ENCODE measurements around the gene TMEM253. TPM values are rescaled to one million over a fixed set of nuclear protein-coding genes. Genes with fewer than 3 reads are reported as not detected.
A peak's percentile ranks its signal among the peaks of the same experiment; 100 is the strongest.

Gene TMEM253
- total RNA-seq, 1 experiment from 2014 or later = 0.98 TPM

DNA sequence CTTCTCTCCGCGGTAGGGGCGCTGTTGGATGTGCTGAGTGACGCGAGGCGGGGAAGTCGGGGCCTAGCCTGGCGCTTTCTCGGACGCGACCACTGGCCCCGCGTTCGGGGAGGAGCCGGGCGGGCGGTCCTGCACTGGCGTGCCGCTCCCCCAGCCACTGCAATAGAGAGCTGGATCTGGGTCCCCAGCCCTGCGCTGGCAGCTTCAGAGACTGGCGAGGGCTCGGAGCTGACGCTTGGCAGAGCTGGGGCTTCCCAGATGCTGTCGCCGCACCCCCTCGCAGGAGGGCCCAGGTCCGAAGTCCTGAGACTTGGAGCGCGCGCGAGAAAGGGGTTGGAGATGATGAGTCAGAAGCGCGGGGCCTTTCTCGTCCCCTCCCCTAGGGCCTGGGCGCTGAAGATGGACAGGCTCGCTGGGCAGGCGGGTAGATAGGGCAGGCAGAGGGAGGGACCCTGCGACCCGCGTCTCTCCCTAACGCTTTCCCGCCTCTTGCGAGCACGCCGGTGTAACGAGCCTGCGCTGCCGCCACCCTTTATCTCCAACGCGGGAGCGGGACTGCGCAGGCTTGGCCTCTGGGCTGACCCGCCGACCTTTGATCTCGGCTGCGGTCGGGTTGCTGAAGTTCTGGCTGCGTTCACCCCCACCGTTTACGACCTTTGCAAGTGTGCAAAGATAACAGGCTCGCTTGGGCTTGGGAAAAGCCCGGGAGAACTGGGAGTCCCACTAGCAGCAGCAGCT is 3.0 kb downstream of the TMEM253 start:
- BruUV-seq (replicated peaks) = no TSS peak

DNA sequence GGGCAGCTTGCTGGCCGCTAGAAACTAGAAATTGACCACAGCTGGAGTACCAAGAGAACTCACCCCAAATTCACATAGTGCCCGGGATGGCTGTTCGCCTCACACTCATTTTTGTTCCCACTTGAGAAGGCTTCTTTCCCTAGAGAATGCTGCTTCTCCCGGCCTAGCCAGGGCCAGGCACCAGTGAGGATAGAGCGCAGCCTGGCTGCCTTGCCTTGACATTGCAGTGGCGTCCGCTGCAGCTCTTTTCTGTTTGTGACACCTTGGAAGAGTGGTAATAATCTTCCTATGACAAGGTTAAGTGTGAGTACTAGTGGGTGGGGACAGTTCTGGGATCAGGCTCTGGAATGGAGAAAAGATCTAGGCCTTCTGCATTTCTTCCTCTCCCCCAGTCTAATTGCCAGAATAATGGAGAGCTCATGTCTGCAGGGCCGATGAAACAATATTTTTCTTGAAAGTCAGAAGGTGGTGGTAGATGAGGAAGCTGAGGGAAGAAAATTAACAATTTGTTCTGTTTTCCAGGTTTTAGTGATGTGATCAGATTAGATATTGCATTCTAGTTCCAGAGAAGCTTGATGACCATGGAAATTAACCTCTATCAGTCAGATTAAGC is 3.7 kb downstream of the TMEM253 start:
- intact Hi-C loops (cut with micrococcal nuclease; ENCODE audit: unreplicated experiment) = loop anchor here (1.0 kb wide), 5 partner anchors 8 to 90 kb away; no protein-coding TSS in a partner anchor
- H3K36me3 ChIP-seq (ENCODE audit: control insufficient read depth, insufficient read depth, low read length) = no peaks in the 10 kb centered on the region
- BruUV-seq (replicated peaks) = TSS peak; percentile 85
- DNase-seq = peak; percentile 80 to 81
- no peaks in the 10 kb centered on the region for H3K9me3 Mint-ChIP-seq (ENCODE audit: unreplicated experiment)
- peaks cover 17% of the 10 kb centered on the region for H3K36me3 Mint-ChIP-seq (ENCODE audit: insufficient read depth, unreplicated experiment)
- H3K4me1 ChIP-seq = peaks cover 41% of the 10 kb centered on the region
- H3K4me1 Mint-ChIP-seq (ENCODE audit: low read depth, unreplicated experiment) = peaks cover 32% of the 10 kb centered on the region
- no peaks in the 10 kb centered on the region for H3K27me3 Mint-ChIP-seq (ENCODE audit: insufficient read depth, unreplicated experiment)
- ChIA-PET POLR2A (interaction anchor here (1.0 to 1.5 kb wide), 3 partner anchors 12 to 36 kb away, joined by 4 to 7 read pairs (median 6); partner anchors contain the start of gene ARHGEF40), CTCF (interaction anchor here (0.7 to 3.2 kb wide), 13 partner anchors 9 to 453 kb away, joined by 3 to 127 read pairs (median 4); partner anchors contain the start of gene ARHGEF40)
- peak overlapping the region; percentile 87 for H3K4me3 Mint-ChIP-seq (ENCODE audit: unreplicated experiment)
- TF ChIP-seq, protein P1, sequence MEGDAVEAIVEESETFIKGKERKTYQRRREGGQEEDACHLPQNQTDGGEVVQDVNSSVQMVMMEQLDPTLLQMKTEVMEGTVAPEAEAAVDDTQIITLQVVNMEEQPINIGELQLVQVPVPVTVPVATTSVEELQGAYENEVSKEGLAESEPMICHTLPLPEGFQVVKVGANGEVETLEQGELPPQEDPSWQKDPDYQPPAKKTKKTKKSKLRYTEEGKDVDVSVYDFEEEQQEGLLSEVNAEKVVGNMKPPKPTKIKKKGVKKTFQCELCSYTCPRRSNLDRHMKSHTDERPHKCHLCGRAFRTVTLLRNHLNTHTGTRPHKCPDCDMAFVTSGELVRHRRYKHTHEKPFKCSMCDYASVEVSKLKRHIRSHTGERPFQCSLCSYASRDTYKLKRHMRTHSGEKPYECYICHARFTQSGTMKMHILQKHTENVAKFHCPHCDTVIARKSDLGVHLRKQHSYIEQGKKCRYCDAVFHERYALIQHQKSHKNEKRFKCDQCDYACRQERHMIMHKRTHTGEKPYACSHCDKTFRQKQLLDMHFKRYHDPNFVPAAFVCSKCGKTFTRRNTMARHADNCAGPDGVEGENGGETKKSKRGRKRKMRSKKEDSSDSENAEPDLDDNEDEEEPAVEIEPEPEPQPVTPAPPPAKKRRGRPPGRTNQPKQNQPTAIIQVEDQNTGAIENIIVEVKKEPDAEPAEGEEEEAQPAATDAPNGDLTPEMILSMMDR (IDR thresholded peaks at IDR 0.05; ENCODE audit: insufficient read depth in 1 of 2, low read depth in 1 of 2, low read length in 1 of 2, severe bottlenecking in 1 of 2, unreplicated experiment in 1 of 2) = peak; percentile 80 to 91
- peak overlapping the region; percentile 85 for H3K27ac Mint-ChIP-seq (ENCODE audit: unreplicated experiment)
- H3K27me3 ChIP-seq (replicated peaks; ENCODE audit: control insufficient read depth, insufficient read depth, low read length) = no peaks in the 10 kb centered on the region
- H3K9me3 ChIP-seq = no peaks in the 10 kb centered on the region
- H3K4me3 ChIP-seq (ENCODE audit: low read depth, low read length) = peak overlapping the region; percentile 72

More for the DNA sequence above, 3.0 kb downstream of the TMEM253 start:
- H3K9me3 Mint-ChIP-seq (ENCODE audit: unreplicated experiment) = no peaks in the 10 kb centered on the region
- peaks cover 46% of the 10 kb centered on the region for H3K4me1 ChIP-seq
- H3K27me3 ChIP-seq (replicated peaks; ENCODE audit: control insufficient read depth, insufficient read depth, low read length) = no peaks in the 10 kb centered on the region
- H3K36me3 ChIP-seq (ENCODE audit: control insufficient read depth, insufficient read depth, low read length) = no peaks in the 10 kb centered on the region
- DNase-seq = peak; percentile 95 to 97
- TF ChIP-seq, protein P1 (IDR thresholded peaks at IDR 0.05; ENCODE audit: insufficient read depth in 1 of 2, low read depth in 1 of 2, low read length in 1 of 2, severe bottlenecking in 1 of 2, unreplicated experiment in 1 of 2) = peak; percentile 59 to 85
- intact Hi-C loops (cut with micrococcal nuclease; ENCODE audit: unreplicated experiment) = loop anchor here (1.0 kb wide), 5 partner anchors 8 to 90 kb away; no protein-coding TSS in a partner anchor
- peak overlapping the region; percentile 72 for H3K4me3 ChIP-seq (ENCODE audit: low read depth, low read length)
- H3K27me3 Mint-ChIP-seq (ENCODE audit: insufficient read depth, unreplicated experiment) = no peaks in the 10 kb centered on the region
- peak overlapping the region; percentile 87 for H3K4me3 Mint-ChIP-seq (ENCODE audit: unreplicated experiment)
- no peaks in the 10 kb centered on the region for H3K9me3 ChIP-seq
- peak overlapping the region; percentile 85 for H3K27ac Mint-ChIP-seq (ENCODE audit: unreplicated experiment)
- CTCF ChIA-PET = interaction anchor here (0.5 to 3.2 kb wide), 12 partner anchors 11 to 129 kb away, joined by 3 to 127 read pairs (median 4); partner anchors contain the start of gene ARHGEF40
- POLR2A ChIA-PET = interaction anchor here (1.5 kb wide), 2 partner anchors 34 to 35 kb away, joined by 6 to 7 read pairs; partner anchors contain the start of gene ARHGEF40
- H3K4me1 Mint-ChIP-seq (ENCODE audit: low read depth, unreplicated experiment) = peaks cover 39% of the 10 kb centered on the region
- H3K36me3 Mint-ChIP-seq (ENCODE audit: insufficient read depth, unreplicated experiment) = peaks cover 20% of the 10 kb centered on the region

DNA sequence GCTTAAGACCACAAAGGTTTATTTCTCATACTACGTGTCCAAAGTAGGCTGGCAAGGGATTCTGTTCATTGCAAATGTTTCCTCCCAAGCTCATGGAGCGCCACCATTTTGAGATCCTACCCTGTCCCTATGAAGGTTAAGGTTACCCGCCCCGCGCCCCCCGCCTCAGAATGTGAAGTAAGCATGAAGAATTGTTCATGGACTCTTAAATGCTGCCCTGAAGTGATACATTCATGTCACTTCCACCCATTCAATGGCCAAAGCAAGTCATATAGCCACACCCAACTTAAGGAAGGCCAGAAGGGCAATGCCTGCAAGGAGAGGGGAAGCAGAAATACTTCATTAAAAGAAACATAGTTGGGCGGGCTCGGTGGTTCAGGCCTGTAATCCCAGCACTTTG is 4.2 kb downstream of the TMEM253 start:
- peak overlapping the region; percentile 85 for H3K27ac Mint-ChIP-seq (ENCODE audit: unreplicated experiment)

More for the DNA sequence above, 4.2 kb downstream of the TMEM253 start:
- Histone ChIP-seq H3K9me3 (no peaks in the 10 kb centered on the region), H3K27me3 (replicated peaks; ENCODE audit: control insufficient read depth, insufficient read depth, low read length) (no peaks in the 10 kb centered on the region), H3K4me1 (peaks cover 36% of the 10 kb centered on the region), H3K4me3 (ENCODE audit: low read depth, low read length) (peak overlapping the region; percentile 72), H3K36me3 (ENCODE audit: control insufficient read depth, insufficient read depth, low read length) (no peaks in the 10 kb centered on the region)
- ChIA-PET POLR2A (interaction anchor here (1.0 to 1.5 kb wide), 2 partner anchors 13 to 37 kb away, joined by 4 to 7 read pairs; no protein-coding TSS in a partner anchor), CTCF (interaction anchor here (0.7 to 3.2 kb wide), 12 partner anchors 9 to 452 kb away, joined by 3 to 127 read pairs (median 4); partner anchors contain the start of gene ARHGEF40)
- Mint-ChIP-seq H3K4me1 (ENCODE audit: low read depth, unreplicated experiment) (peaks cover 31% of the 10 kb centered on the region), H3K27me3 (ENCODE audit: insufficient read depth, unreplicated experiment) (no peaks in the 10 kb centered on the region), H3K9me3 (ENCODE audit: unreplicated experiment) (no peaks in the 10 kb centered on the region), H3K36me3 (ENCODE audit: insufficient read depth, unreplicated experiment) (peaks cover 17% of the 10 kb centered on the region), H3K4me3 (ENCODE audit: unreplicated experiment) (peak overlapping the region; percentile 87)
- no peak for DNase-seq
- intact Hi-C loops (cut with micrococcal nuclease; ENCODE audit: unreplicated experiment) = no loop called here
- TF ChIP-seq, protein P1 (IDR thresholded peaks at IDR 0.05; ENCODE audit: insufficient read depth in 1 of 2, low read depth in 1 of 2, low read length in 1 of 2, severe bottlenecking in 1 of 2, unreplicated experiment in 1 of 2) = no peak
- BruUV-seq (replicated peaks) = no TSS peak
